Prostate gland (tissue), 2 donors: ENCODE data around the gene FRYL. TPM values are rescaled to one million over a fixed set of nuclear protein-coding genes. Genes with fewer than 3 reads are reported as not detected.

ENCODE experiments used
- DNase-seq: peaks from one replicate; pipeline ENCODE4 v3.0.0-alpha.2; 2019; ENCODE audit warnings: low spot score
- H3K27ac ChIP-seq, 2 donors: fragments of 200-600 bp; sonication (generic); 2 replicates each; pipeline ENCODE4 v1.5.1; 2017 to 2019
- H3K27me3 ChIP-seq: fragments of 200-600 bp; sonication (generic); replicated peaks from 2 replicates; pipeline ENCODE4 v1.5.1; 2019; ENCODE audit not compliant: insufficient read depth
- H3K36me3 ChIP-seq, 2 donors: fragments of 200-600 bp; sonication (generic); 1 replicate in 1 of 2; 2 replicates in 1 of 2; pipeline versions ENCODE4 v1.5.1 to v1.8.1; 2017 to 2019
- H3K4me1 ChIP-seq: fragments of 200-600 bp; sonication (generic); replicated peaks from 2 replicates; pipeline ENCODE4 v1.5.1; 2019
- H3K4me3 ChIP-seq, 2 donors: fragments of 200-600 bp; sonication (generic); 2 replicates each; pipeline ENCODE4 v1.5.1; 2017 to 2019
- H3K9me3 ChIP-seq: fragments of 200-600 bp; sonication (generic); 2 replicates; pipeline ENCODE4 v1.5.1; 2017
- CTCF ChIP-seq, 4 experiments: fragments of 200-600 bp in 2 of 4; fragments of 450-650 bp in 2 of 4; sonication (generic) in 2 of 4; IDR thresholded peaks; 1 replicate in 3 of 4; 2 replicates in 1 of 4; pipeline ENCODE4 v1.5.1; 2016 to 2019; ENCODE audit warnings: antibody characterized with exemption in 4 of 4, mild to moderate bottlenecking in 2 of 4, moderate library complexity in 2 of 4
- POLR2A ChIP-seq: fragments of 450-650 bp; IDR thresholded peaks from one replicate; pipeline ENCODE4 v1.6.1; 2016; ENCODE audit warnings: antibody characterized with exemption, mild to moderate bottlenecking
- POLR2AphosphoS5 ChIP-seq: sonication (generic); formaldehyde crosslinking; IDR thresholded peaks from one replicate; pipeline ENCODE4 v1.6.1; 2017; ENCODE audit warnings: antibody characterized with exemption
- WGBS: methylation state at CpG from one replicate; pipeline ENCODE4 v1.1.5; 2018; 5-methylcytosine and 5-hydroxymethylcytosine counted together
- intact Hi-C: fragments of 100-400 bp; cut with DNase I; formaldehyde crosslinking; loops from one replicate; pipeline ENCODE4 v1.14.2; 2022
- total RNA-seq, 2 donors: library from RNA; depleted of rRNA; stranded (reverse); fragments of >200 nt; gene quantifications; one replicate each; pipeline ENCODE4 v1.1.0, GENCODE V29; 2016

Gene FRYL
- total RNA-seq, 2 donors from 2014 or later, result 40.0 to 47.6 TPM

- no peak overlapping the region for H3K4me3 ChIP-seq
- H3K4me1 ChIP-seq, result peaks cover 5% of the 10 kb centered on the region
- intact Hi-C loops, result no loop called here
- H3K9me3 ChIP-seq, result no peaks in the 10 kb centered on the region
- WGBS, result 44% methylated on average over 1 of the region's 1 CpG
- TF ChIP-seq POLR2AphosphoS5 (no peak), CTCF (IDR thresholded peaks at IDR 0.05) (no peak), POLR2A (no peak)
- H3K36me3 ChIP-seq, result no peaks in the 10 kb centered on the region
- H3K27me3 ChIP-seq, result no peaks in the 10 kb centered on the region
- no peak overlapping the region for H3K27ac ChIP-seq
- DNase-seq, result no peak
Observed at GRCh38 chr4:48755281-48755680, 24.8 kb downstream of the FRYL start.

GRCh38 chr4:48753159-48753558 lies 26.9 kb downstream of the FRYL start:
- Histone ChIP-seq H3K4me1 (peaks cover 5% of the 10 kb centered on the region), H3K27ac (no peak overlapping the region), H3K4me3 (no peak overlapping the region), H3K36me3 (no peaks in the 10 kb centered on the region), H3K9me3 (no peaks in the 10 kb centered on the region), H3K27me3 (no peaks in the 10 kb centered on the region)
- 71% methylated on average over 1 of the region's 1 CpG for WGBS
- no peak for DNase-seq
- no peak for TF ChIP-seq POLR2A
- no peak for TF ChIP-seq POLR2AphosphoS5
- TF ChIP-seq CTCF (IDR thresholded peaks at IDR 0.05), result no peak
- intact Hi-C loops, result no loop called here

GRCh38 chr4:48752726-48753125 lies 27.4 kb downstream of the FRYL start:
- peaks cover 5% of the 10 kb centered on the region for H3K4me1 ChIP-seq
- DNase-seq, result no peak
- no peaks in the 10 kb centered on the region for H3K27me3 ChIP-seq
- no peak for TF ChIP-seq POLR2A
- H3K27ac ChIP-seq, result no peak overlapping the region
- intact Hi-C loops, result no loop called here
- H3K4me3 ChIP-seq, result no peak overlapping the region
- no peaks in the 10 kb centered on the region for H3K9me3 ChIP-seq
- no peaks in the 10 kb centered on the region for H3K36me3 ChIP-seq
- 33% methylated on average over 5 of the region's 5 CpGs for WGBS

GRCh38 chr4:48752246-48752645 lies 27.8 kb downstream of the FRYL start:
- Histone ChIP-seq H3K9me3 (no peaks in the 10 kb centered on the region), H3K27me3 (no peaks in the 10 kb centered on the region), H3K4me3 (no peak overlapping the region), H3K4me1 (peaks cover 5% of the 10 kb centered on the region), H3K27ac (no peak overlapping the region), H3K36me3 (no peaks in the 10 kb centered on the region)
- intact Hi-C loops, result no loop called here
- 44% methylated on average over 2 of the region's 2 CpGs for WGBS
- TF ChIP-seq CTCF (IDR thresholded peaks at IDR 0.05), result no peak
- TF ChIP-seq POLR2A, result no peak
- TF ChIP-seq POLR2AphosphoS5, result no peak
- no peak for DNase-seq

GRCh38 chr4:48748949-48749596 lies 31.0 kb downstream of the FRYL start:
- Histone ChIP-seq H3K4me1 (peaks cover 5% of the 10 kb centered on the region), H3K27me3 (no peaks in the 10 kb centered on the region), H3K36me3 (no peaks in the 10 kb centered on the region), H3K9me3 (no peaks in the 10 kb centered on the region), H3K4me3 (no peak overlapping the region), H3K27ac (no peak overlapping the region)
- no peak for TF ChIP-seq CTCF (IDR thresholded peaks at IDR 0.05)
- no peak for TF ChIP-seq POLR2AphosphoS5
- no peak for TF ChIP-seq POLR2A
- DNase-seq, result no peak
- intact Hi-C loops, result no loop called here
- 88% methylated on average over 11 of the region's 11 CpGs for WGBS
